KG1 (cell line): Measurements from ENCODE around the gene RGS12.
A peak's percentile ranks its signal among the peaks of the same experiment; 100 is the strongest.

Source experiments
- DNase-seq: peaks from one replicate; lab custom pipeline; 2025; lab: John Stamatoyannopoulos, UW

The RGS12 gene

GRCh38 chr4:3292571-3293400, at the start of gene RGS12:
Gene RGS12 (plus strand): TSS chr4:3293021. CDS start chr4:3316171, 23,150 bp downstream.
- DNase-seq: peak; percentile 58

GRCh38 chr4:3243136-3243780, 49.6 kb upstream of the RGS12 start:
- DNase-seq: no peak

GRCh38 chr4:3244002-3244401, 48.8 kb upstream of the RGS12 start:
- no peak for DNase-seq

- no peak for DNase-seq
Observed at GRCh38 chr4:3244747-3245146, 48.1 kb upstream of the RGS12 start.

- DNase-seq: no peak
Observed at GRCh38 chr4:3245676-3246075, 47.1 kb upstream of the RGS12 start.

GRCh38 chr4:3246458-3247398, 46.1 kb upstream of the RGS12 start:
- no peak for DNase-seq

- no peak for DNase-seq
Observed at GRCh38 chr4:3247399-3248177, 45.2 kb upstream of the RGS12 start.

- DNase-seq: no peak
Observed at GRCh38 chr4:3248178-3248480, 44.7 kb upstream of the RGS12 start.

GRCh38 chr4:3248811-3249661, 43.8 kb upstream of the RGS12 start, which contains the start of gene MSANTD1:
Gene MSANTD1 (plus strand): TSS chr4:3249159. CDS start chr4:3249223, 64 bp downstream.
- DNase-seq: no peak

- no peak for DNase-seq
Observed at GRCh38 chr4:3249711-3250437, 42.9 kb upstream of the RGS12 start.

GRCh38 chr4:3250438-3250955, 42.3 kb upstream of the RGS12 start:
- DNase-seq: no peak

- no peak for DNase-seq
Observed at GRCh38 chr4:3250956-3251690, 41.7 kb upstream of the RGS12 start.

GRCh38 chr4:3251691-3252479, 40.9 kb upstream of the RGS12 start:
- no peak for DNase-seq

GRCh38 chr4:3252480-3252828, 40.4 kb upstream of the RGS12 start:
- no peak for DNase-seq

GRCh38 chr4:3252831-3253641, 39.8 kb upstream of the RGS12 start:
- no peak for DNase-seq

GRCh38 chr4:3253808-3254207, 39.0 kb upstream of the RGS12 start:
- DNase-seq: no peak

- DNase-seq: no peak
Observed at GRCh38 chr4:3254302-3255131, 38.3 kb upstream of the RGS12 start.
